SK-MEL-5 (cell line): ENCODE measurements around the gene MRPL22. TPM values are rescaled to one million over a fixed set of nuclear protein-coding genes. Genes with fewer than 3 reads are reported as not detected.
"Not testable (repeated sequence)": the region's sequence is repeated elsewhere in the genome, so short reads cannot be mapped to it uniquely, and the experiment has no call there.

Experiments used
- DNase-seq: peaks from one replicate; pipeline ENCODE4 v3.0.0-alpha.2; 2016; ENCODE audit warnings: low read depth, low spot score
- in situ Hi-C: cut with HindIII; loops from 2 replicates; pipeline ENCODE4 v1.10.0; 2016; ENCODE audit warnings: low sequenced_read_pairs, high pct_unique_total_duplicates, low pct_unique_long_range_greater_than_20kb
- polyA plus RNA-seq, 2 experiments: library from polyadenylated mRNA; depleted of rRNA; stranded (reverse); fragments of >200 nt; gene quantifications; 2 replicates each; pipeline ENCODE4 v1.2.3, GENCODE V29; 2015
- total RNA-seq: library from RNA; depleted of rRNA; stranded (reverse); fragments of >200 nt; shearing (Covaris generic); gene quantifications from 2 replicates; pipeline ENCODE4 v1.2.3, GENCODE V29; 2014; rRNA removed

MRPL22 gene
- 23.8 and 24.7 TPM in 2 replicates for total RNA-seq
- polyA plus RNA-seq (2015; cell fraction: cytosol; rRNA removed) = 29.0 and 34.7 TPM in 2 replicates
- 12.8 and 19.3 TPM in 2 replicates for polyA plus RNA-seq (2015; cell fraction: nucleus; rRNA removed)

GRCh38 chr5:154940772-154941620 lies at the start of gene MRPL22:
Gene MRPL22 (plus strand): TSS chr5:154941073. CDS start chr5:154941111, 38 bp downstream.
- DNase-seq = peak; percentile 89
- in situ Hi-C loops = no loop called here

- in situ Hi-C loops = no loop called here
- no peak for DNase-seq
These were observed 48.5 kb upstream of the MRPL22 start for GRCh38 chr5:154892369-154892771.

- in situ Hi-C loops = no loop called here
- DNase-seq = no peak
These were observed 47.5 kb upstream of the MRPL22 start for GRCh38 chr5:154893381-154893780.

GRCh38 chr5:154895606-154896561 lies 45.0 kb upstream of the MRPL22 start:
- no peak for DNase-seq
- in situ Hi-C loops = no loop called here

- in situ Hi-C loops = no loop called here
These were observed 44.2 kb upstream of the MRPL22 start for GRCh38 chr5:154896562-154897165.

GRCh38 chr5:154898210-154898609 lies 42.7 kb upstream of the MRPL22 start:
- in situ Hi-C loops = no loop called here

More at GRCh38 chr5:154896562-154897165, 44.2 kb upstream of the MRPL22 start:
- no peak for DNase-seq

GRCh38 chr5:154899151-154899816 lies 41.6 kb upstream of the MRPL22 start:
- in situ Hi-C loops = no loop called here
- no peak for DNase-seq

More at GRCh38 chr5:154898210-154898609, 42.7 kb upstream of the MRPL22 start:
- no peak for DNase-seq

- no peak for DNase-seq
- in situ Hi-C loops = no loop called here
These were observed 40.8 kb upstream of the MRPL22 start for GRCh38 chr5:154900066-154900465.

GRCh38 chr5:154901276-154901675 lies 39.6 kb upstream of the MRPL22 start:
- DNase-seq = no peak
- in situ Hi-C loops = no loop called here

GRCh38 chr5:154901913-154902312 lies 39.0 kb upstream of the MRPL22 start:
- DNase-seq = no peak
- in situ Hi-C loops = no loop called here

- DNase-seq, in situ Hi-C loops: not testable (repeated sequence)
These were observed 35.3 kb upstream of the MRPL22 start for GRCh38 chr5:154905601-154906000.

GRCh38 chr5:154916874-154917273 lies 24.0 kb upstream of the MRPL22 start:
- DNase-seq = peak; percentile 43
- in situ Hi-C loops = no loop called here

GRCh38 chr5:154917757-154918156 lies 23.1 kb upstream of the MRPL22 start:
- no peak for DNase-seq
- in situ Hi-C loops = no loop called here

GRCh38 chr5:154923441-154924430 lies 17.1 kb upstream of the MRPL22 start:
- in situ Hi-C loops = no loop called here
- no peak for DNase-seq

- no peak for DNase-seq
- in situ Hi-C loops = no loop called here
These were observed 7.3 kb upstream of the MRPL22 start for GRCh38 chr5:154933537-154933936.

GRCh38 chr5:154934881-154935280 lies 6.0 kb upstream of the MRPL22 start:
- in situ Hi-C loops = no loop called here
- no peak for DNase-seq
